ENCODE results near the gene LTBP3. TPM values are rescaled to one million over a fixed set of nuclear protein-coding genes. Genes with fewer than 3 reads are reported as not detected.

LTBP3 gene
- total and polyA plus RNA-seq, 2 of the 13 experiments (the other 11 are each of a cell fraction or from before 2014, with no cell fraction given), result 12.2 to 68.1 TPM

- TF ChIP-seq ATF3 (CRISPR knock-in tag; IDR thresholded peaks at IDR 0.05), result no peak
- no peak for TF ChIP-seq ZNF768 (CRISPR knock-in tag; IDR thresholded peaks at IDR 0.05)
- no peak for TF ChIP-seq ZXDC (CRISPR knock-in tag; IDR thresholded peaks at IDR 0.05)
- TF ChIP-seq BCLAF1 (IDR thresholded peaks at IDR 0.05), result no peak
- TF ChIP-seq SNRNP70 (IDR thresholded peaks at IDR 0.05; ENCODE audit: low read depth, low read length), result no peak
- TF ChIP-seq POLR2G (IDR thresholded peaks at IDR 0.05; ENCODE audit: low read depth, low read length), result peak; percentile 36; the same call in 1 of the 2 replicates
- TF ChIP-seq CCDC6 (CRISPR knock-in tag; IDR thresholded peaks at IDR 0.05), result 0 out of 2 replicates have a peak, but pooled peaks have one; percentile 46
- no peak for TF ChIP-seq CC2D1A (CRISPR knock-in tag; IDR thresholded peaks at IDR 0.05)
- no peak for TF ChIP-seq CREM (IDR thresholded peaks at IDR 0.05)
- no peak for TF ChIP-seq CREM (CRISPR knock-in tag; IDR thresholded peaks at IDR 0.05)
- no peak; the same call in 1 of the 2 replicates for TF ChIP-seq MAX (IDR thresholded peaks at IDR 0.05)
- TF ChIP-seq ATF6 (CRISPR knock-in tag; conservative IDR thresholded peaks at IDR 0.05), result no peak
These were observed 17.5 kb upstream of the LTBP3 start, which contains the start of gene EHBP1L1 (continued) for GRCh38 chr11:65575568-65576231.
